Stimulated activated CD4-positive, alpha-beta T cell treated with anti-CD3 and anti-CD28 coated beads, Interleukin-4, amount 100 ng/mL, for 24 hours (primary cell): Measurements from ENCODE around the gene MYMK.

ENCODE experiments used
- DNase-seq: peaks from one replicate; pipeline ENCODE4 v3.0.0-alpha.2; 2020

MYMK gene

GRCh38 chr9:133534346-133535291 lies 9.9 kb upstream of the MYMK start, which contains the start of gene ADAMTSL2:
Gene ADAMTSL2 (plus strand): TSS chr9:133534704. CDS start chr9:133536713, 2,009 bp downstream.
- DNase-seq = peak; percentile 29

- DNase-seq = no peak
Observed at GRCh38 chr9:133533857-133534256, 9.1 kb upstream of the MYMK start.

- peak; percentile 66 for DNase-seq
Observed at GRCh38 chr9:133532937-133533668, 8.3 kb upstream of the MYMK start.

- DNase-seq = no peak
Observed at GRCh38 chr9:133531293-133531692, 6.5 kb upstream of the MYMK start.

GRCh38 chr9:133529874-133530273 lies 5.1 kb upstream of the MYMK start:
- DNase-seq = no peak

GRCh38 chr9:133529457-133529856 lies 4.7 kb upstream of the MYMK start:
- DNase-seq = no peak

- no peak for DNase-seq
Observed at GRCh38 chr9:133528876-133529241, 4.1 kb upstream of the MYMK start.

GRCh38 chr9:133528001-133528875 lies 3.5 kb upstream of the MYMK start:
- no peak for DNase-seq

- DNase-seq = no peak
Observed at GRCh38 chr9:133527444-133527920, 2.7 kb upstream of the MYMK start.

- no peak for DNase-seq
Observed at GRCh38 chr9:133526721-133527321, 2.1 kb upstream of the MYMK start.

GRCh38 chr9:133525677-133526076 lies 918 bp upstream of the MYMK start:
- DNase-seq = no peak

GRCh38 chr9:133524146-133524545 lies 613 bp downstream of the MYMK start:
- no peak for DNase-seq

GRCh38 chr9:133523106-133523505 lies 1.7 kb downstream of the MYMK start:
- no peak for DNase-seq

- no peak for DNase-seq
Observed at GRCh38 chr9:133522073-133522910, 2.5 kb downstream of the MYMK start.

- DNase-seq = no peak
Observed at GRCh38 chr9:133521122-133522072, 3.4 kb downstream of the MYMK start.

GRCh38 chr9:133520121-133520835 lies 4.5 kb downstream of the MYMK start:
- DNase-seq = no peak

GRCh38 chr9:133519693-133520092 lies 5.1 kb downstream of the MYMK start:
- no peak for DNase-seq

- no peak for DNase-seq
Observed at GRCh38 chr9:133518706-133519449, 5.9 kb downstream of the MYMK start.

GRCh38 chr9:133518200-133518599 lies 6.6 kb downstream of the MYMK start:
- no peak for DNase-seq
